NCI-H226 (cell line): ENCODE measurements around the gene QRSL1.
"Not testable (repeated sequence)": the region's sequence is repeated elsewhere in the genome, so short reads cannot be mapped to it uniquely, and the experiment has no call there.

Experiments
- DNase-seq: peaks from one replicate; pipeline ENCODE4 v3.0.0-alpha.2; 2015

QRSL1 gene

GRCh38 chr6:106685833-106686232, 56.5 kb downstream of the QRSL1 start:
- DNase-seq = no peak

GRCh38 chr6:106688177-106688951, 59.0 kb downstream of the QRSL1 start:
- no peak for DNase-seq

GRCh38 chr6:106692112-106692818, 62.9 kb downstream of the QRSL1 start:
- DNase-seq = no peak

GRCh38 chr6:106692819-106693208, 63.4 kb downstream of the QRSL1 start:
- no peak for DNase-seq

GRCh38 chr6:106693418-106693817, 64.0 kb downstream of the QRSL1 start:
- no peak for DNase-seq

GRCh38 chr6:106694343-106694742, 65.0 kb downstream of the QRSL1 start:
- DNase-seq = no peak

GRCh38 chr6:106700581-106700980, 71.2 kb downstream of the QRSL1 start:
- DNase-seq = no peak

- not testable (repeated sequence) for DNase-seq
Measured at GRCh38 chr6:106701201-106701600, 71.8 kb downstream of the QRSL1 start.

- no peak for DNase-seq
Measured at GRCh38 chr6:106702046-106702445, 72.7 kb downstream of the QRSL1 start.

GRCh38 chr6:106702451-106703110, 73.2 kb downstream of the QRSL1 start:
- DNase-seq = no peak

- DNase-seq = no peak
Measured at GRCh38 chr6:106704327-106704726, 74.9 kb downstream of the QRSL1 start.

GRCh38 chr6:106705156-106705555, 75.8 kb downstream of the QRSL1 start:
- no peak for DNase-seq

- DNase-seq = no peak
Measured at GRCh38 chr6:106710580-106710979, 81.2 kb downstream of the QRSL1 start.

- no peak for DNase-seq
Measured at GRCh38 chr6:106714281-106714680, 84.9 kb downstream of the QRSL1 start.

- no peak for DNase-seq
Measured at GRCh38 chr6:106715922-106716321, 86.5 kb downstream of the QRSL1 start.

- no peak for DNase-seq
Measured at GRCh38 chr6:106716966-106717365, 87.6 kb downstream of the QRSL1 start.
